GM21390 (cell line): ENCODE data around the gene GPR160.
"Not testable (repeated sequence)": the region's sequence is repeated elsewhere in the genome, so short reads cannot be mapped to it uniquely, and the experiment has no call there.

ENCODE experiments used
- ATAC-seq: cut with Tn5 transposase; IDR thresholded peaks from one replicate; pipeline ENCODE4 v1.9.1; 2021; ENCODE audit not compliant: unreplicated experiment

Gene GPR160, protein sequence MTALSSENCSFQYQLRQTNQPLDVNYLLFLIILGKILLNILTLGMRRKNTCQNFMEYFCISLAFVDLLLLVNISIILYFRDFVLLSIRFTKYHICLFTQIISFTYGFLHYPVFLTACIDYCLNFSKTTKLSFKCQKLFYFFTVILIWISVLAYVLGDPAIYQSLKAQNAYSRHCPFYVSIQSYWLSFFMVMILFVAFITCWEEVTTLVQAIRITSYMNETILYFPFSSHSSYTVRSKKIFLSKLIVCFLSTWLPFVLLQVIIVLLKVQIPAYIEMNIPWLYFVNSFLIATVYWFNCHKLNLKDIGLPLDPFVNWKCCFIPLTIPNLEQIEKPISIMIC

DNA sequence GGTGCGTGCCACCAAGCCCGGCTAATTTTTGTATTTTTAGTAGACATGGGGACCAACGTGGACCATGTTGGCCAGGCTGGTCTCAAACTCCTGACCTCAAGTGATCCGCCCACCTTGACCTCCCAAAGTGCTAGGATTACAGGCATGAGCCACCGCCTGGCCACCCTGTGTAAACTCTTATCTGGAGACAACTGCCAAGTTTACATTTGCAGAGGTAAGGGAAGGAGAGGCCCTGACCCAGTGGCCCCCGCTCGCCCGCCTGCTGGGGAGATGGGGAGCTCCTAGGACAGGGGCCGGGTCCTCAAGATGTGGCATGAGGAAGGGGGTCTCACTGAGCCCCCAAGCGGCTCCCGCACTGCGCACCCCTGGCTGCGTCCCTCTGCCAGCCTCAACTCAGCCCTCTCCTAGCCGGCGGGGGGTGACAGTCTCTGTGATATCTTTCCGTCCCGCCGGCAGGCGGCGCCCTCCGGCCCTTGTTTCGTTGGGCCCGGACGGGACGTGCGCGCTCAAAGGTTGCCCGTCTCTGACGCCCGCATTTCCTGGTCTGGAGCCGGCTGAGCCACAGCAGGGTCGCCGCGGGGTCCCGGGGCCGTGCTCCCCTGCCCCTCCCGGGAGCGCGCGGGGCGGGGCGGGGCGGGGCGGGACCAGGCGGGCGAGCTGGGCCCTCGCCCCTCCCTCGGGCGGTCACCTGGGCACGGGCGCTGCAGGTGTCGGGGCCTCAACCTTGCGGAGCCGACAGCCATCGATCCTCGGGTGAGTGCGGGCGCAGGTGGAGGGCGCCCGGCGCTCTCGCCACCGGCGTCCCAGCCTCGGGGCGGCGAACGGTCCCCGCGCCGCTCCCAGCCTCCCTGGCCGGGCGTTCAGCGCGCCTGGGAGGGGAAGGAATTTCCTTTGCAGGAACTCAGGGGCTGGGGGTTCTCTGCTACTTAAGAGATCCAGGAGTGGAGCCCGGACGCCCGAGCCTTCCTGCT is at the start of gene GPR160:
Gene GPR160, plus strand, starts transcription at position 533 of the 971 bp plus-strand sequence. CDS start 45,978 bp downstream, outside the sequence.
- ATAC-seq = peak; percentile 83

DNA sequence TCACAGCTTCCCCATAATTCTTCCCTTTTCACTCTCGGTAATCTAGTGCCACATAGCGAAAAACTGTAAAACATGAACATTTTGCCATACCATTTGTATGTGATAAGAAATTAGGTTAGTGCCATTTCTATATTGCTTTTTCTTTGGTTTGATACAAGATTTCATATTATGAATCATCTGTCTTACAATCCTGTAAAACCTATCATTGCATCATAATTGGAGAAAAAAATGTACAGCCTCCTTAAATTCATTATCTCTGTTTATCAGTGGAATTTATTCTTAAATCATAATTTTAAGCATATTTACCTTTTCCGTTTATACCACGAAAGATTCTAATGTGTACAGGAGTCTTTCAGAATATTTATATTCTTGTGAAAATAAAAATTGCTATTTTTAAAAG is 47.4 kb upstream of the GPR160 start:
- ATAC-seq = no peak

DNA sequence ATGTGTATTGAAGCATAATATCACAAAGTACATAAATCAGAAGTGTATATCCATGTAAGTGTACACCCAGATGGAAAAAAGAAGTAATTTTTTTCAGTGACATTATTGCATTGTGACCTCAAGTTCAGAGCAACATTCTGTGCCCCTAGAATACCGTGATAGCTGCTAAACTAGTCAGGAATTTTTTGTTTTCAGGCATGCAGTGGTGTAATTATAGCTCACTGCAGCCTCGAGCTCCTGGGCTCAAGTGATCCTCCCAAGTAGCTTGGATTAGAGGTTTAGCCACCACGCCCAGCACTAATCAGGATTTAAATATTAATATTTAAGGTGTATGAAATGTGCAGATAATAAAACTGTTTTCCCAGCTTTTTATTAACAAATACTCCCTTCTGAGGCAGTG is 45.6 kb upstream of the GPR160 start:
- ATAC-seq = no peak

DNA sequence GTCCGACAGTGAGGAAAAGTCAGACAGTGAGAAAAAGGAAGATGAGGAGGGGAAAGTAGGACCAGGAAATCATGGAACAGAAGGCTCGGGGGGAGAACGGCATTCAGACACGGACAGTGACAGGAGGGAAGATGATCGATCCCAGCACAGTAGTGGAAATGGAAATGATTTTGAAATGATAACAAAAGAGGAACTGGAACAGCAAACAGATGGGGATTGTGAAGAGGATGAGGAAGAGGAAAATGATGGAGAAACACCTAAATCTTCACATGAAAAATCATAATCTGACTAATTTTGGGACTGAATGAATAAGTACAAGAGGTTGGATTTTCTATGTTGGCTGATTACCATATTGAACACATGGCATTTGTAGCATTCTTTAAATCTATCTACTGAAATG is 45.0 kb upstream of the GPR160 start:
- ATAC-seq = no peak

DNA sequence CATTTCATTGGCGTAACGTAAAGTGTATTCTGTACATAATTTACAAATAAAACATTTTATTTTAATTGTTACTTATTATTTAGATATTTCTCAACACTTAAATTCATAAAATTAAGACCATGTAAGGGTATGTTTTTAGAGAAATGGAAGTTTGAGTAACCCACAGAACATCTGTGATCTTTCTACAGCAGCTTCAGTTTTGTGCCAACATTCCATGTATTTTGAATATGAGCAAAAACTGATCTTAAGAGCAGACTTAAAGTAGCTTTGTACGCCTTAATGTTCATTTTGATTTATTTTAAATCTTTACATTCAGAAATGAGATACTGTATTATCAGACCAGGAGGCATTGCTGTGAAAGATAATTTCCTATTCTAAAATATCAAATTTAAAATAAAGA is 44.0 kb upstream of the GPR160 start:
- ATAC-seq = no peak

DNA sequence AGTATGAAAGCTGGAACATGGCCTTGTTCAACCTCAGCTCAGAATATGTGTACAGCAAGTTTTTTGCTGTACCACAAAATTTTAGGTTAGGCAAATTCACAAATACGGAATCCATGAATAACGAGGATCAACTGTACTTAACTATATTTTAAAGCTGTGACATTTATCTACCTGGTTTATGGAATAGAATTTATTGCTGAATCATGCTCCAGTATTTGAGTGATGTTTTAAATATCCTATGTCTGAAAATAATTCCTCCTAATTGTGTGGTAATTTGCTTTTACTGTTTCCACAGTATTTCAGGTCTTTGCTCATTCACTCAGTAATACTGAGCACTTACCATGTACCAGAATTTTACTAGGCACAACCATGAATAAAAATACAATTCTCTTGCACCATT is 41.7 kb upstream of the GPR160 start:
- ATAC-seq = no peak

DNA sequence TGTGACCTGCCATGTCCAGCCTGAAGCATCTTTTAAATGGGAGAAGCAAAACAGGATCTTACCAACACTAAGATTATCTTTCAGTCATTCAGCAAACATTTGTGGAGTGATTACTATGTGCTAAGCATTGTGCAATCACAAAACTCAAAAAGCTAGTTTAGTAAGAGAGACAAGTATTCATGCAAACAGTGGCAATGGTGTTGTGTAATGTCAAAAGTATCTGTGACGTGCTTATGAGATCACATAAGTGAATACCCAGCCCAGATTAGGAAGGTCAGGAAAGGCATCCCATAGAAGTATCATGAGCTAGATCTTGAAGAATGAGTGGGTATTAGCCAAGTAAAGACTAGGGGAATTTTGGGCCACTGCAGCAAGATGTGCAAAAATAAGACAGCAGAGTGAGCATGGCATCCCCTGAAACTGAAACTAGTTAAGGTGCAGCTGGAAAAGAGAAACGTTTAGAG is 39.1 kb upstream of the GPR160 start:
- ATAC-seq = peak; percentile 32

DNA sequence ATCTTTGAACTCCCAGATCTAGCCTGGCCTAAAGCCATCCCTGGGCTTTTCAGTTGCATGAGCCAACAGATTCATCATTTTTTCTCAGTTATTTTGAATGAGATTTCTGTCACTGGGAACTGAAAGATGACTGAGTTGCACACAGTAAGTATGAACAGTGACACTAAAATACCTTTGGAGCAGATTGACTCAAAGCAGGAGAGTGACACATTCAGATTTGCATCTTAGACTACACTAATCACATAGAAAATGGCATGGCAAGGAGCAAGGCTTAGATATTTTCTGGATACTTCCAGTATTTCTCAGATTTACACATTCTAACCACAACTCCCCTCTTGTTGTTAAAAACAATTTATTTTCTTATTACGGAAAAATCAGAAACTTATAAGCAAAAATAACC is 38.4 kb upstream of the GPR160 start:
- peak; percentile 93 for ATAC-seq

DNA sequence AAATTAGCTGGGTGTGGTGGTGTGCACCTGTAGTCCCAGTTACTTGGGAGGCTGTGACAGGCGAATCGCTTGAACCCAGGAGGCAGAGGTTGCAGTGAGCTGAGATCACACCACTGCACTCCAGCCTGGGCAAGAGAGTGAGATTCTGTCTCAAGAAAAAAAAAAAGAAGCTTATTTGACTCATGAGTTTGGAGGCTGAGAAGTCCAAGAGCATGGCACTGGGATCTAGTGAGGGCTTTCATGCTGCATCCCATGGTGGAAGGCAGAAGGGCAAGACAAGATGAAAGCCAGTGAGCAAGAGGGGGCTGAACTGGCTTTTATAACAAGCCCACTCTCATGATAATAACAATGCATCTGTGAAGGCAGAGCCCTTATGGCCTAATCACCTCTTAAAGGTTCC is 37.7 kb upstream of the GPR160 start:
- ATAC-seq = no peak

DNA sequence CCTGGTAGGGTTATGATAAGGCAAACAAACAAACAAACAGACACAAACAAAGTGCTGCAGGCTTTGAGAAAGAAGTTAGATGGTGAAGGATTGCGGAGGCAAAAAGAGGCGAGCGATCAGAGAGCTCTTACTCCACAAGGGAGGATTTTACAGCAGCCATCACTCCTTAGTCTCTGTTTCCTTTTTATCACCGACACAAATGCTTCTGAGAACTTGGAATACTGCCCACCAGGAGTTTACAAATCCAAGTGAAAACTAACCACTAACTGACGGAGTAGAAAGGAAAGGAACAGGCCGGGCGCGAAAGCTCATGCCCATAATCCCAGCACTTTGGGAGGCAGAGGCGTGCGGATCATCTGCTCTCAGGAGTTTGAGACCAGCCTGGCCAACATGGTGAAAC is 35.6 kb upstream of the GPR160 start:
- no peak for ATAC-seq

DNA sequence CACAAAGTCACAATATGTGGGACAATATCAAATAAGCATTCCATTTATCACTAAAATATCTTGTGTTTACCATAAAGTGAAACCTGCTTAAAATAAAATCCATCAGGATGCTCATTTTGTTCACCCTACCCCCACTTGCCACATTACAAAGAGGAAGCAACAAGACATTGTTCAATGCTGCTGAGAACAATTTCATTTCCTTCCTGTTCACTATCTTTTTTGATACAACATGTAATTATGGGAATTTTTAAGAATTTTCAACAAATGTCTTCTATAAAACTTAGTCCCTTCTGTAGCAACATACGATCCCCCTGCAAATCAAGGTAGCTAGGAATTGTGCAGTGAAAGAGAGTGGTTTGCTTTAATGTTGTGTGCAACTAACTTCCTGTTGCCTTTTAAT is 34.9 kb upstream of the GPR160 start:
- no peak for ATAC-seq

DNA sequence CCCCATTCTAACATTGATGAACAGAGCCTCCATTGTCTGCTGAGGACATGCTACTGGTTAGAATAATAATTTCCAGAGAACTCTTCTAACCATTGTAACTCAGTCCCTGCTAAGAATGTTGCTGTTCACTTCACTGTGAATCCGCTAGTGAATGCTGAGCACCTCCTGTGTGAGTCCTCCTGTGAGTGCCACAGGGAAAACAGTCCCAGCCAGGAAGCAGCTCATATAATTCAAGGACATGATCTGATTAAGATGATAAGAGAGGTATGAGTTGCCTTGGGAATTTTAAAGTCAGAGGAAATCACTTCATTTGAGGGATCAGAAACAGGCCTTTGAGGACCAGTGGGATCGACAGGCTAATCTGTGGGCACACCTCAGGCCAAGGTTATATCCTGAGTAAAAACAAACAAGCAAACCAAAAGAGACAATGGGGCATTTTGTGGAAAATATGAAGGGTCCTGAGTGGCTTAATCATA is 33.9 kb upstream of the GPR160 start:
- no peak for ATAC-seq

DNA sequence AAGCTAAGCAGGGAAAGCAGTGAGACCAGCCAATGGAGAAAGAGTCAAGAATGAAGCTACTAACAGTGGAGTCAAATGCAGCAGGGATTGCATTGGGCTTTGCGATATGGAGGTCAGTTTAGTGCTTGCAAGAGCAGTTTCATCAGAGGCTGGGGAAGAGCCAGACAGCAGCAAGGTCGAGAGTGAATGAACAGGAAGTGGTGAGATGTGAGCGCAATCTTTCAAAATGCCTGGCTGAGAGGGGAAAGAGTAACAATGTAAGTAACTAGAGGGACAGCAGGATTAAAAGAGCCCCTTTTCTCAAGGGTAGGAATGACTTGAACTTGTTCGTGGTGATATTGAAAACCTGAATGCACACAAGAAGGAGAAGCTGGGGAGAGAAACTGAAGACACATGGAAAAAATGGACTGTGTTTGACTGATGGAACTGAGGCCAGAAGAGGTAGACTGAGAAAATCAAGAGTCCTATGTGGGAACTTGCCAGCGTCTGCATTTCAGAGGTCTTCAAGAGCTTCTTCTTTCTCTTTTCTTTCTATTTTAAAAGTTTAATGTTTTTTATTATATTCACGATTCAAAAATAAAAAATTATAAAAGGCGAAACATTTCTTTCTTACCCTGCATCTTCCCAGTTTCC is 30.6 kb upstream of the GPR160 start:
- peak; percentile 87 for ATAC-seq

DNA sequence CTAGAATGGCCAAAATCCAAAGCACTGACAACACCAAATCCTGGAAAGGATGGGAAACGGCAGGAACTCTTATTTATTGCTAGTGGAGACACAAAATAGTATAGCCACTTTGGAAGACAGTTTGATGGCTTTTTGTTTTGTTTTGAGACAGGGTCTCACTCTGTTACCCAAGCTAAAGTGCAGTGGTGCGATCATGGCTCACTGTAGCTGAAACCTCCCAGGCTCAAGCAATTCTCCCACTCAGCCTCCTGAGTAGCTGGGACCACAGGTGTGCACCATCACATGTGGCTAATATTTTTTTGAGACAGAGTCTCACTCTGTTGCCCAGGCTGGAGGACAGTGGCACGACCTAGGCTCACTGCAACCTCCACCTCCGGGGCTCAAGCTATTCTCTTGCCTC is 27.3 kb upstream of the GPR160 start:
- ATAC-seq = peak; percentile 63

DNA sequence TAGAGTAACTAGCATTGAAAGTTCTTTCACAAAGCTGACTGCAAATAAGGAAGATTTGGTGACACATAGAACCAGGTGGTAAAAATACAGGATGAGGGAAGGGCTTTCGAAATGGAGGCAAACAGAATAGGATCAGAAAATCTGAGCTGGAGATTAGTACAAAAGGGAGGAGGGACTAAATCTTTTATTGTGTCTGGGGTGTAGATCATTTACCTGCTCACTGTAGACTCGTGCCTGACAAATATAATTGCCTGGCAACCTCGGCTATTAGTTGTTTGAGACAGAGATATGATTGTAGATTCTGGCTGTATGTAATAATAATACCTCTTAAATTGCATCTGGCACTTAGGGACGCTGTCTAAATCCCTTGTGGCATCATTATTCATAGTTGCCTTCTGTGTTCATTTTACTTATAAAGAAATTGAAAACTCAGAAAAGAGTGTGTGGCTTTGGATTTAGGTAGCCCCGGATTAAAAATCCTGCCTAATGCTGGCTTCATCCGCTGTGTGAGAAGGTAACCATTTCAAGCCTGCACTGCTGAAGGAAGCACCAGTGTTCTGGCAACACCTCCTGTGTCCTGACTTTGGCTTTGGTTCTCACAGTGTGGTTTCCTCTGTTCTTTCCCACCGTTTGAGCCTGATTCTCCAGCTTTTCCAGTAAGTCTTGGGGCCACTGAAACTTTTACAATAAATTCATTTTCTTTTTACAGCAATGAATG is 25.0 kb upstream of the GPR160 start:
- ATAC-seq = no peak

DNA sequence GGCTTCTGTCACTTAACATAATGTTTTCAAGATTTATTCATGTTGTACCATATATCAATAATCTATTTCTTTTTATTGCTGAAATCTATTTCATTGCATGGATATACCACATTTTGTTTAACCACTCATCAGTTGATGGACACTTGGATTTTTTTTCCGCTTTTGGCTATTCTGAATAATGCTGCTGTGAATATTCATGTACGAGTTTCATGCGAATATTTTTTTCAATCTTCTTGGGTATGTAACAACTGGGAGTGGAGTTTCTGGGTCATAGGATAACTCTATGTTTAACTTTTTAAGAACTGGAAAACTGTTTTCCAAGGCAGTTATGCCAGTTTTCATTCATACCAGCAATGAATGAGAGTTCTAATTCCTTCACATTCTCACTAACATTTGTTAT is 21.7 kb upstream of the GPR160 start:
- no peak for ATAC-seq

DNA sequence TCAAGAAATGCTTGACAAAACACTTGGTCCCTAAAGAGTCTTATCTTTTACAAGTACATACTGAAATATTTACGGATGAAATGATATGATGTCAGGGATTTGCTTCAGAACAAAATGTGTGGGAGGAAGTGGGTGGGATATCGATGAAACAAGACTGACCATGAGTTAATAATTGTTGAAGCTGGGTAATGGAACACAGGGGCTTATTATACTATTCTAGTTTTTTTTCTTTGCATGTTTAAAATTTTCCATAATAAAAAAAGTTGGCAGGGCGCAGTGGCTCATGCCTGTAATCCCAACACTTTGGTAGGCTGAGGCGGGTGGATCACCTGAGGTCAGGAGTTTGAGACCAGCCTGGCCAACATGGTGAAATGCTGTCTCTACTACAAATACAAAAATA is 18.5 kb upstream of the GPR160 start:
- not testable (repeated sequence) for ATAC-seq

DNA sequence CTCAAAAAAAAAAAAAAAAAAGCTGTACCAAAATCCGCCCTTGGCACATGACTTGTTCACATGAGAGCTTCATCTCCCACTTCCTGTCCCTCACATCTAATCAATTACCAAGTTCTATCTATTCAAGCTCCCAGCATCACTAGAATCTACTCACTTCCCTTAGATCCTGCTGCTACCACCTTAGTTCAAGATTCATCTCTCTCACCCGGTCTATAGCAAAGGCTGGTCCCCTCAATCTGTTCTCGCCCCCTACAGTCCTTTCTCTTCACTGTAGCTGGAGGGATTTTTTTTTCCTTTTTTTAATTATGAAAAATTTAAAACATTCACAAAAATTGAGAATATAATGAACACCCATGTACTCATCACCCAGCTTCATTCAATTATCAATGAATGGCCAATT is 16.7 kb upstream of the GPR160 start:
- no peak for ATAC-seq

DNA sequence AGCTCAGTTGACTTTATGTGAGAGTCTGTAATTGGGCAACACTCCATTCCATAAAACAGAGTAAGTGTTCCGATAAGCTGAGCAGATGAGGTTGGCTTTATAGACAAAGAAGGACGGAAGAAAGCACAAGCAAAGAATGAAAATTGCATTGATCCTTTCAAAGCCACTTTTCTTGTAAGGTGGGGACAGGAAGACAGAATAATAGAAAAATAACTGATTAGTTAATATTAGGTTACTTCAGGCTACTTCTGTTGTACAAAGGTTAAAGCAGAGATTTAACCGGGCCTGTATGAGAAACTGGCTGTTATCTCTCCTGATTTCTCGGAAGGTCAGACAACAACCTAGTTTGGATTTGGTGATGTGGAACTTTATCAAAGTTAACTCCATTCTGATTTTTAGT is 15.5 kb upstream of the GPR160 start:
- ATAC-seq = no peak

DNA sequence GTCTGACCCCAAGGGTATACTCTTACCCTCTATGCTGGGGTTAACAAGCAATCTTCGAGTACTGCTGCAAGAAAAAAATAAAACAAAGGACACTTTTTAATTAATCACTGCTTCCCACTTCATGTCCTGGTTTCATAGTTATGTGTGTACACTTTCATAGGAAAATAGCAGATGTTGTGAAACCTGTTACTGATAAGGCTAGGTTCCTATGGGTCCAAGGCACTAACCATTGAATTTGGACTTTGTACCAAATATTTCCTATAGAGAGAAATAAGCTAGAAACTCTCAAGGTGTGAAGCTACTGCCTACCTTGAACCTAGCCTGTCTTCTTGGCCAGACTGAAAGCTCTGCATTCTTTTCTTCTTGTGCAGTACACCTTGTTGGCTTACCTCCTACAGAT is 14.6 kb upstream of the GPR160 start:
- ATAC-seq = no peak

DNA sequence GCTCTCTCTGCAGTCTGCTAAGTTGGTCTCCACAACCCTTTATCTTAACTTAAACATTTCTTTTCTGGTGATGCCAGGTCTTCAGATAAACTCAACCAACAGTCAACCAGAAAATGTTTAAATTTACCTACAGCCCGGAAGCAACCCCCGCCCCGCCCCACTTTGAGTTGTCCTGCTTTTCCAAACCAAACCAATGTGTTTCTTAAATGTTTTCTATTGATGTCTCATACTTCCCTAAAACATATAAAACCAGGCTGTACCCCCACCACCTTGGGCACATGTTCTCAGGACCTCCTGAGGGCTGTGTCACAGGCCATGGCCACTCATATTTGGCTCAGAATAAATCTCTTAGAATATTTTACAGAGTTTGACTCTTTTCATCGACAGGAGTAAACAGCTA is 13.2 kb upstream of the GPR160 start:
- no peak for ATAC-seq
